SK-N-SH (cell line): ENCODE data around the gene SP110.

ENCODE experiments used
- CHD2 ChIP-seq: fragments of 150-350 bp; IDR thresholded peaks from 2 replicates; pipeline ENCODE4 v1.6.1; 2018; ENCODE audit warnings: low read length; ENCODE audit not compliant: partially characterized antibody
- EP300 ChIP-seq, 2 experiments: IDR thresholded peaks; 2 replicates each; pipeline versions ENCODE4 v1.4.0 to v1.6.1; 2012; ENCODE audit warnings: borderline replicate concordance in 1 of 2, low read depth in 1 of 2, low read length in 1 of 2
- JUND ChIP-seq: IDR thresholded peaks from 2 replicates; pipeline ENCODE4 v1.4.0; 2012

DNA sequence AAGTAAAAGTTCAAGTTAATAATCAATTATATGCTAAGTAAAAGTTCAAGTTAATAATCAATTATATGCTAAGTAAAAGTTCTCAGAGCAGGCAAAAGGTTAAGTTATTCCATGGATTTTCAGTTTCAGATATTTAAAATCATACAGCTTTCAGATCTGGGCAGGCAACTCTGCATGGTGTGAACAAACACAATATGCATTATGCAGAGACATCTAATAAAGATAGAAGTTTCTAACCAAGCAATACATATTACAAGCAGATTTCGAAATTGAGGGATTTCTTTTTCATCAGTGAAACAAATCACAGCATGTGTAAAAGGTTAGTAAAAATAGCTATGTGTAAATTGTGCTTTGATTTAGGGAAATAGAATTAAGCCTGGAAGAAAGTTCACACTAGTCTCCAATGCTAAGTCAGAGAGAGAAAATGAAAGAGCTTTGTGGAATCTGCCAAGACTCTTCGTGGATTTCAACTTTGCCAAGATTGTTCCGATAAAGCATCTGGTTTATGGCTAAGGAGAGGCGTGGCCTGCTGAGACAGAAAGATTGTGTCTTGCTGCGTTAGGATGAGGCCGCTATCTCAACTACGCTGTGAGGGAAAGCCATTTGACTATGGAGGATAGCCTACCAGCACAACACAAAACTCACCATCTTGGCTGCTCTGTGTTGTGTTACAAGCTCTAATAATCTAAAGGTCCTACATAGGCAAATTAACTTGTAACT lies 91.0 kb downstream of the SP110 start:
- TF ChIP-seq CHD2: no peak
- no peak for TF ChIP-seq JUND
- no peak for TF ChIP-seq EP300 (IDR thresholded peaks at IDR 0.05; ENCODE audit: borderline replicate concordance in 1 of 2, low read depth in 1 of 2, low read length in 1 of 2)
